ENCODE results near the gene C19orf25.
"Not testable (repeated sequence)": the region's sequence is repeated elsewhere in the genome, so short reads cannot be mapped to it uniquely, and the experiment has no call there.

Gene C19orf25

GRCh38 chr19:1495051-1495798, 16.2 kb upstream of the C19orf25 start:
- no peak for DNase-seq

GRCh38 chr19:1494115-1494815, 15.2 kb upstream of the C19orf25 start:
- DNase-seq, result no peak

- no peak for DNase-seq
These were observed 13.5 kb upstream of the C19orf25 start for GRCh38 chr19:1492474-1493006.

GRCh38 chr19:1491849-1492170, 12.8 kb upstream of the C19orf25 start:
- DNase-seq, result no peak

- DNase-seq, result no peak
These were observed 12.3 kb upstream of the C19orf25 start, which contains the start of gene REEP6 for GRCh38 chr19:1491114-1491848. Gene REEP6 (plus strand): TSS chr19:1491181. CDS start chr19:1491270, 89 bp downstream.

- peak; percentile 99 for DNase-seq
These were observed 11.5 kb upstream of the C19orf25 start, which contains the start of gene PCSK4 for GRCh38 chr19:1490311-1491113. Gene PCSK4 (minus strand): TSS chr19:1490350. CDS start chr19:1490346, 4 bp downstream.

- no peak for DNase-seq
These were observed 10.7 kb upstream of the C19orf25 start for GRCh38 chr19:1489463-1490310.

- no peak for DNase-seq
These were observed 9.2 kb upstream of the C19orf25 start for GRCh38 chr19:1488282-1488601.

- no peak for DNase-seq
These were observed 8.7 kb upstream of the C19orf25 start for GRCh38 chr19:1487576-1488281.

GRCh38 chr19:1486720-1487575, 7.9 kb upstream of the C19orf25 start:
- no peak for DNase-seq

- DNase-seq, result no peak
These were observed 5.0 kb upstream of the C19orf25 start for GRCh38 chr19:1483979-1484428.

GRCh38 chr19:1483131-1483978, 4.3 kb upstream of the C19orf25 start:
- DNase-seq, result no peak

GRCh38 chr19:1482361-1483130, 3.5 kb upstream of the C19orf25 start:
- no peak for DNase-seq

GRCh38 chr19:1481893-1482360, 2.9 kb upstream of the C19orf25 start:
- peak in 1 of 2 experiments; percentile 50 for DNase-seq

GRCh38 chr19:1481224-1481892, 2.3 kb upstream of the C19orf25 start:
- DNase-seq, result no peak

- not testable (repeated sequence) for DNase-seq
These were observed 2.0 kb downstream of the C19orf25 start for GRCh38 chr19:1477056-1477455.

GRCh38 chr19:1475751-1476437, 3.1 kb downstream of the C19orf25 start:
- no peak for DNase-seq
